GM12878 (cell line): ENCODE data around the gene KIF5A. TPM values are rescaled to one million over a fixed set of nuclear protein-coding genes. Genes with fewer than 3 reads are reported as not detected.

Experiments
- IKZF2 ChIP-seq, 2 experiments: fragments of 450-650 bp; IDR thresholded peaks; 2 replicates each; pipeline ENCODE4 v1.6.1; 2017; ENCODE audit warnings: mild to moderate bottlenecking in 2 of 2, moderate library complexity in 2 of 2
- MEF2A ChIP-seq: IDR thresholded peaks from 2 replicates; pipeline ENCODE4 v1.6.1; 2011; ENCODE audit warnings: low read depth, mild to moderate bottlenecking, low read length, moderate library complexity; ENCODE audit not compliant: insufficient read depth
- MEF2B ChIP-seq: fragments of 450-650 bp; IDR thresholded peaks from 2 replicates; pipeline ENCODE4 v1.6.1; 2018; ENCODE audit warnings: mild to moderate bottlenecking, moderate library complexity; ENCODE audit not compliant: partially characterized antibody, poor library complexity, severe bottlenecking
- NFIC ChIP-seq: IDR thresholded peaks from 2 replicates; pipeline ENCODE4 v1.6.1; 2012; ENCODE audit warnings: low read depth, mild to moderate bottlenecking, inconsistent platforms, low read length, moderate library complexity
- RAD21 ChIP-seq: IDR thresholded peaks from 2 replicates; pipeline ENCODE4 v1.6.1; 2011; ENCODE audit warnings: mild to moderate bottlenecking, low read depth, low read length, moderate library complexity; ENCODE audit not compliant: insufficient read depth
- SIX5 ChIP-seq: IDR thresholded peaks from 2 replicates; pipeline ENCODE4 v1.6.1; 2011; ENCODE audit warnings: mild to moderate bottlenecking, low read depth, low read length, moderate library complexity; ENCODE audit not compliant: severe bottlenecking
- SUZ12 ChIP-seq: fragments of 200-600 bp; sonication (generic); IDR thresholded peaks from one replicate; pipeline ENCODE4 v1.6.1; 2018; ENCODE audit warnings: antibody characterized with exemption, mild to moderate bottlenecking; ENCODE audit not compliant: unreplicated experiment
- ZNF207 ChIP-seq: fragments of 450-650 bp; IDR thresholded peaks from 2 replicates; pipeline ENCODE4 v1.6.1; 2014; ENCODE audit warnings: antibody characterized with exemption, mild to moderate bottlenecking, borderline replicate concordance
- polyA plus RNA-seq, 11 experiments: library from polyadenylated mRNA; depleted of rRNA in 4 of 11; unstranded in 6 of 11; stranded (reverse) in 5 of 11; fragments of >200 nt; fragmentation: Nextera tagmentation in 4 of 11; fragmentation: Illumina TruSeq in 1 of 11; extraction: Ambion mirVana in 4 of 11; extraction: Trizol in 1 of 11; gene quantifications; 1 replicate in 1 of 11; 2 replicates in 10 of 11; pipeline versions ENCODE4 v1.2.1 to v1.2.3, GENCODE V29; 2011 to 2016; ENCODE audit warnings: inconsistent platforms in 2 of 11, missing spikeins in 2 of 11, low read depth in 1 of 11
- total RNA-seq, 4 experiments: library from RNA; depleted of rRNA in 3 of 4; stranded (reverse); fragments of >200 nt in 3 of 4; fragmentation: Illumina TruSeq in 1 of 4; extraction: Trizol in 1 of 4; gene quantifications; 2 replicates each; pipeline versions ENCODE4 v1.2.1 to v1.2.3, GENCODE V29; 2013 to 2021
- TF ChIP-seq, protein P1 (sequence below): fragments of 450-650 bp; IDR thresholded peaks from 2 replicates; pipeline ENCODE4 v1.6.1; 2018; ENCODE audit warnings: mild to moderate bottlenecking, low read depth, moderate library complexity; ENCODE audit not compliant: partially characterized antibody
- TF ChIP-seq, protein P2 (sequence below): fragments of 450-650 bp; IDR thresholded peaks from 2 replicates; pipeline ENCODE4 v1.6.1; 2016; ENCODE audit warnings: mild to moderate bottlenecking
- TF ChIP-seq, protein P3 (sequence below): fragments of 450-650 bp; formaldehyde crosslinking; IDR thresholded peaks from 2 replicates; pipeline ENCODE4 v1.4.0; 2022; ENCODE audit warnings: mild to moderate bottlenecking, moderate library complexity

KIF5A gene
- total and polyA plus RNA-seq, 10 of the 15 experiments (the other 5 are each of a cell fraction or from before 2014, with no cell fraction given), result 0.35 to 2.9 (median 0.97) TPM

DNA sequence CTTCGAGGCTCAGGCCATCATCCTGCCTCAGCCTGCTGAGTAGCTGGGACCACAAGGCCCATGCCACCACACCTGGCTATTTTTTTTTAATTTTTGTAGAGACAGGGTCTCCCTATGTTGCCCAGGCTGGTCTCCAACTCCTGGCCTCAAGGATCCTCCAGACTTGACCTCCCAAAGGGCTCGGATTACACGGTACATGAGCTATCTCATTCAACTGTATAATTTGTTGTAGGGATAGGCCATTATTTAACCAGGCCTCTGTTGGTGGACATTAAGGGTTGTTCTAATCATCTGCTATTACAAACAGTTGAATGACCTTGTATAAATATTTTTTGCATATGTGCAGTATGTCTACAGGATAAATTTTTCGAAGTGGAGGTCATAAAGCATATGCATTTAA is 9.0 kb downstream of the KIF5A start (continued):
- TF ChIP-seq, protein P1, sequence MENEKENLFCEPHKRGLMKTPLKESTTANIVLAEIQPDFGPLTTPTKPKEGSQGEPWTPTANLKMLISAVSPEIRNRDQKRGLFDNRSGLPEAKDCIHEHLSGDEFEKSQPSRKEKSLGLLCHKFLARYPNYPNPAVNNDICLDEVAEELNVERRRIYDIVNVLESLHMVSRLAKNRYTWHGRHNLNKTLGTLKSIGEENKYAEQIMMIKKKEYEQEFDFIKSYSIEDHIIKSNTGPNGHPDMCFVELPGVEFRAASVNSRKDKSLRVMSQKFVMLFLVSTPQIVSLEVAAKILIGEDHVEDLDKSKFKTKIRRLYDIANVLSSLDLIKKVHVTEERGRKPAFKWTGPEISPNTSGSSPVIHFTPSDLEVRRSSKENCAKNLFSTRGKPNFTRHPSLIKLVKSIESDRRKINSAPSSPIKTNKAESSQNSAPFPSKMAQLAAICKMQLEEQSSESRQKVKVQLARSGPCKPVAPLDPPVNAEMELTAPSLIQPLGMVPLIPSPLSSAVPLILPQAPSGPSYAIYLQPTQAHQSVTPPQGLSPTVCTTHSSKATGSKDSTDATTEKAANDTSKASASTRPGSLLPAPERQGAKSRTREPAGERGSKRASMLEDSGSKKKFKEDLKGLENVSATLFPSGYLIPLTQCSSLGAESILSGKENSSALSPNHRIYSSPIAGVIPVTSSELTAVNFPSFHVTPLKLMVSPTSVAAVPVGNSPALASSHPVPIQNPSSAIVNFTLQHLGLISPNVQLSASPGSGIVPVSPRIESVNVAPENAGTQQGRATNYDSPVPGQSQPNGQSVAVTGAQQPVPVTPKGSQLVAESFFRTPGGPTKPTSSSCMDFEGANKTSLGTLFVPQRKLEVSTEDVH, result no peak
- TF ChIP-seq IKZF2 (IDR thresholded peaks at IDR 0.05), result no peak
- TF ChIP-seq SUZ12, result no peak
- TF ChIP-seq RAD21, result no peak
- no peak for TF ChIP-seq ZNF207
- TF ChIP-seq, protein P2, sequence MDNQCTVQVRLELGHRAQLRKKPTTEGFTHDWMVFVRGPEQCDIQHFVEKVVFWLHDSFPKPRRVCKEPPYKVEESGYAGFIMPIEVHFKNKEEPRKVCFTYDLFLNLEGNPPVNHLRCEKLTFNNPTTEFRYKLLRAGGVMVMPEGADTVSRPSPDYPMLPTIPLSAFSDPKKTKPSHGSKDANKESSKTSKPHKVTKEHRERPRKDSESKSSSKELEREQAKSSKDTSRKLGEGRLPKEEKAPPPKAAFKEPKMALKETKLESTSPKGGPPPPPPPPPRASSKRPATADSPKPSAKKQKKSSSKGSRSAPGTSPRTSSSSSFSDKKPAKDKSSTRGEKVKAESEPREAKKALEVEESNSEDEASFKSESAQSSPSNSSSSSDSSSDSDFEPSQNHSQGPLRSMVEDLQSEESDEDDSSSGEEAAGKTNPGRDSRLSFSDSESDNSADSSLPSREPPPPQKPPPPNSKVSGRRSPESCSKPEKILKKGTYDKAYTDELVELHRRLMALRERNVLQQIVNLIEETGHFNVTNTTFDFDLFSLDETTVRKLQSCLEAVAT, result no peak
- TF ChIP-seq NFIC, result no peak
- no peak for TF ChIP-seq MEF2B
- TF ChIP-seq, protein P3, sequence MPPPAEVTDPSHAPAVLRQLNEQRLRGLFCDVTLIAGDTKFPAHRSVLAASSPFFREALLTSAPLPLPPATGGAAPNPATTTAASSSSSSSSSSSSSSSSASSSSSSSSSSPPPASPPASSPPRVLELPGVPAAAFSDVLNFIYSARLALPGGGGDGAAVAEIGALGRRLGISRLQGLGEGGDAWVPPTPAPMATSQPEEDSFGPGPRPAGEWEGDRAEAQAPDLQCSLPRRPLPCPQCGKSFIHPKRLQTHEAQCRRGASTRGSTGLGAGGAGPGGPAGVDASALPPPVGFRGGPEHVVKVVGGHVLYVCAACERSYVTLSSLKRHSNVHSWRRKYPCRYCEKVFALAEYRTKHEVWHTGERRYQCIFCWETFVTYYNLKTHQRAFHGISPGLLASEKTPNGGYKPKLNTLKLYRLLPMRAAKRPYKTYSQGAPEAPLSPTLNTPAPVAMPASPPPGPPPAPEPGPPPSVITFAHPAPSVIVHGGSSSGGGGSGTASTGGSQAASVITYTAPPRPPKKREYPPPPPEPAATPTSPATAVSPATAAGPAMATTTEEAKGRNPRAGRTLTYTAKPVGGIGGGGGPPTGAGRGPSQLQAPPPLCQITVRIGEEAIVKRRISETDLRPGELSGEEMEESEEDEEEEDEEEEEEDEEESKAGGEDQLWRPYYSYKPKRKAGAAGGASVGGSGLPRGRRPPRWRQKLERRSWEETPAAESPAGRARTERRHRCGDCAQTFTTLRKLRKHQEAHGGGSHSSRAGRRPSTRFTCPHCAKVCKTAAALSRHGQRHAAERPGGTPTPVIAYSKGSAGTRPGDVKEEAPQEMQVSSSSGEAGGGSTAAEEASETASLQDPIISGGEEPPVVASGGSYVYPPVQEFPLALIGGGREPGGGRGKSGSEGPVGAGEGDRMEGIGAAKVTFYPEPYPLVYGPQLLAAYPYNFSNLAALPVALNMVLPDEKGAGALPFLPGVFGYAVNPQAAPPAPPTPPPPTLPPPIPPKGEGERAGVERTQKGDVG (CRISPR knock-in tag), result no peak
- TF ChIP-seq SIX5, result no peak
- no peak for TF ChIP-seq MEF2A
